Measurements from ENCODE around the gene GET3.
A peak's percentile ranks its signal among the peaks of the same experiment; 100 is the strongest.
"Not testable (repeated sequence)": the region's sequence is repeated elsewhere in the genome, so short reads cannot be mapped to it uniquely, and the experiment has no call there.

GET3 gene

GRCh38 chr19:12790628-12791344 is 53.5 kb downstream of the GET3 start:
- no peak for DNase-seq (ENCODE audit: extremely low read depth in 1 of 2, low read depth in 1 of 2)

GRCh38 chr19:12791345-12792050 is 54.2 kb downstream of the GET3 start, which contains the start of gene JUNB:
JUNB (plus strand) TSS chr19:12791486; CDS start chr19:12791772, 286 bp downstream.
- DNase-seq (ENCODE audit: extremely low read depth in 1 of 2, low read depth in 1 of 2): peak; percentile 95 to 98

- no peak for DNase-seq (ENCODE audit: extremely low read depth in 1 of 2, low read depth in 1 of 2)
These were observed 55.0 kb downstream of the GET3 start for GRCh38 chr19:12792051-12792852.

- DNase-seq (ENCODE audit: extremely low read depth in 1 of 2, low read depth in 1 of 2): no peak
These were observed 55.6 kb downstream of the GET3 start for GRCh38 chr19:12792853-12793289.

- DNase-seq (ENCODE audit: extremely low read depth in 1 of 2, low read depth in 1 of 2): peak; percentile 86 to 90
These were observed 56.2 kb downstream of the GET3 start for GRCh38 chr19:12793290-12794195.

GRCh38 chr19:12794196-12794941 is 57.1 kb downstream of the GET3 start:
- DNase-seq (ENCODE audit: extremely low read depth in 1 of 2, low read depth in 1 of 2): no peak

- no peak for DNase-seq (ENCODE audit: extremely low read depth in 1 of 2, low read depth in 1 of 2)
These were observed 57.7 kb downstream of the GET3 start for GRCh38 chr19:12794971-12795381.

GRCh38 chr19:12796146-12797071 is 59.1 kb downstream of the GET3 start:
- DNase-seq (ENCODE audit: extremely low read depth in 1 of 2, low read depth in 1 of 2): peak in 1 of 2 donors; percentile 62

GRCh38 chr19:12797141-12797587 is 59.9 kb downstream of the GET3 start:
- DNase-seq (ENCODE audit: extremely low read depth in 1 of 2, low read depth in 1 of 2): no peak

- not testable (repeated sequence) for DNase-seq (ENCODE audit: extremely low read depth in 1 of 2, low read depth in 1 of 2)
These were observed 60.3 kb downstream of the GET3 start for GRCh38 chr19:12797607-12798006.

Measured in activated CD8-positive, alpha-beta memory T cell treated with anti-CD3 and anti-CD28 coated beads for 1 hour (primary cell).